NCI-H345 treated with DMSO at 0.1 percent for 48 hours (cell line): ENCODE data around the gene ELAVL2.

ENCODE experiments used
- DNase-seq: peaks from one replicate; lab custom pipeline; 2025; ENCODE audit not compliant: unreplicated experiment; lab: John Stamatoyannopoulos, UW

ELAVL2 gene

GRCh38 chr9:23821375-23822181, 4.5 kb downstream of the ELAVL2 start:
- DNase-seq: peak; percentile 35

GRCh38 chr9:23820451-23821374, 5.3 kb downstream of the ELAVL2 start:
- no peak for DNase-seq

DNA sequence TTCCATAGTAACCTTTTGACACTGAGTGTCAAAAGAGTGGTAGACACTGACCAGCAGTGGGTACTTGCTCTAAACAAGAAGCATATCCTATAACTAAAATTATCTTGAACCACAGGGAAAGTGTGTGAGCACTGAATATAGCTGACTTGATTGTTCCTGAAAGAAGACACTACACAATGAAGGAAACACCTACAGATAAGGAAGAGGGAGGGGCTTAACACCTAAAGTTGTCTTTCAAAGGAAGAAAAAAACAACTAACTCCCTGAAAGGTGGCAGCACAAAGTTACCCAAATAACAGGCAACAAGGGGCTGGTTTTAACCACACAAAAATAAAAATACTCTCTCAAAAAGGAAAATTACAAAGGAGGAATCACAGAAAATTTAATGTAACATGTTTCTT, 6.6 kb downstream of the ELAVL2 start:
- DNase-seq: no peak

- no peak for DNase-seq
Observed at GRCh38 chr9:23814243-23814642, 11.8 kb downstream of the ELAVL2 start.

GRCh38 chr9:23812673-23813072, 13.4 kb downstream of the ELAVL2 start:
- DNase-seq: no peak

DNA sequence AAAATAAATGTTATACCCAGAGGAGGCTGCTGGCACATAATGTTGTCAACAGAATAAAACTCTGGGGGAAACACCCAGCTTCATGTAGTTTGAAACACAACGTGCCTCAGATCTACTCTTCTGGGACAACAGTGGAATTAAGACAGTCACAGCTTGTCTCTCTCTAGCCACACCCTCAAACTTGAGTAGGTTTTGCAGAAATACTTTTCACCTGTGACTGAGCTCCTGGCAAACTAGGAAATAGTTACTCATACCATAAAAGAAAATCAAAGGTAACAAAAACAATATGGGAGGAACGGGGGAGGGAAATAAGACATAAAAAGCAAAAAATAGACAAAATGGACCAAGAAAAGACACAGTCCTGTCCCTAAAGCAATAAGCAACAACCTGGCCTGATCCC, 14.4 kb downstream of the ELAVL2 start:
- no peak for DNase-seq

GRCh38 chr9:23803216-23803615, 22.8 kb downstream of the ELAVL2 start:
- DNase-seq: no peak

- no peak for DNase-seq
Observed at GRCh38 chr9:23801523-23801922, 24.5 kb downstream of the ELAVL2 start.

- DNase-seq: no peak
Observed at GRCh38 chr9:23799521-23799920, 26.5 kb downstream of the ELAVL2 start.

- no peak for DNase-seq
Observed at GRCh38 chr9:23798325-23798724, 27.7 kb downstream of the ELAVL2 start.

- DNase-seq: no peak
Observed at GRCh38 chr9:23796209-23796608, 29.8 kb downstream of the ELAVL2 start.

GRCh38 chr9:23790351-23791260, 35.4 kb downstream of the ELAVL2 start:
- DNase-seq: no peak

DNA sequence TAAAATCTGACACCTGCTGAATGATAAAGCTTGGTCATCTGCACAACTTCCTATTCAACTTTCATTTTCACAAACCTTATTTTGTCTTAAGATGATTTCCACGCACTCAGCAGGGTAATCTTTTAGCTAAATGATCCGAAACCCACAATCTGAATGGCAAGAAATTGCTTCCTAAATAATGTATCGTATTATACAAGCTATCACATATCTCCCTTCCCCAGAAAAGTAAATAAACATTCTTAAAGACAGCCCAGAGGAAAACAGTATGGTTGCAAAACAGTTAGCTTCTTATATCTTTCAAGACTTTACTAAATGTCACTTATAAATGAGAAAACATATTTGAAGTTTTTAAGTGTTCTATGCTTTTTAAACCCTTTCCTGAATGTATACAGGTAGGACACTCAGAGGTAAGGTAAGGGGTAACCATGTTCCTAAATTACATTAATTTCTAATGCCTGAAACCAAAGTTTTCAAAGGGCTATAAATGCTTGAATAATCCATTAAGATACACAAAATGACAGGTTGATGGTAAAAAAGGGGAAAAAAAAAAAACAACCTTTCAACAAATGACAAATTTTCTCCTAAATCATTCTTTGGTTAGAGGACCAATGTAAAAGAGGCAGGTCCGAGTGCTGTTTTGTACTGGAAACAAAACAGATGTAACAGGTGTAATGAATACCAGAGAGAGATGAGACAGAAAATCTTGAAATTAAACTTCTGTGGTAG, 36.3 kb downstream of the ELAVL2 start:
- DNase-seq: no peak

- no peak for DNase-seq
Observed at GRCh38 chr9:23784962-23785361, 41.1 kb downstream of the ELAVL2 start.

DNA sequence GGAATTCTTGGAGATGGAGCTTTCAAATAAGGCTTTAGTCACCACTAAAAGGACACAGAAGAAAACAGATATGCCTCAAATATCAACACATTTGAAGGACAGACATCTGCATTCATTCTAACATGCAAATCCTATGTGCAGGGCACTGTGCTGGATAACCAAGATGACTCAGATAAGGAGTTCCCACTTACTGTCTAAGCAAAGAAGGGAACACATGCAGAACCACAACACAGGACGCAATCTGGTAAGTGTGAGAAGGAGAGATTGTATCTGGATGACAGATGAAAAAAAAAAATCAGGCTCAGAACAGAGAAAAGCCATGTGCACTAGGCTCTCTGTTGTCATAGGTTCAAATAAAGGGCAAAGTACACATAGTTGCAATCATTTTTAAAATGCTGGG, 42.5 kb downstream of the ELAVL2 start:
- no peak for DNase-seq

- no peak for DNase-seq
Observed at GRCh38 chr9:23779220-23779619, 46.8 kb downstream of the ELAVL2 start.

DNA sequence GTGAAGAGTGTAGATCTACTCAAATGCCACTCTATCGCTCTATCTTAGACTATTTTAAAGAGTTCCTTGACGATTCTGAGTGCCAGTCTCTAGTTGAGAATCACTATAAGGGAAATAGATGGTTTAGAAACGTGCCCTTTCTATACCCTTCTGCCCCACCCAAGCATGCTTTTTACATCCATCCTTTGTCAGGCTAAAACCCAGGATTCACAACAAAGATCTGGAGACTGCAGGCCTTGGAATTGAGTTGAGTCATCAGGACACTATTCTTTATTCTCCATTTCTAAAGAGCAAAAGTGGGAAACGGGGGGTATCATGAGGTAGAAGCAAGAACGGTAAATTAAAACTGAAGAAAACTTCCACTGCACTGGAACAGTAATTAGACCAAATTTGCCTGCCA, 48.7 kb downstream of the ELAVL2 start:
- no peak for DNase-seq

DNA sequence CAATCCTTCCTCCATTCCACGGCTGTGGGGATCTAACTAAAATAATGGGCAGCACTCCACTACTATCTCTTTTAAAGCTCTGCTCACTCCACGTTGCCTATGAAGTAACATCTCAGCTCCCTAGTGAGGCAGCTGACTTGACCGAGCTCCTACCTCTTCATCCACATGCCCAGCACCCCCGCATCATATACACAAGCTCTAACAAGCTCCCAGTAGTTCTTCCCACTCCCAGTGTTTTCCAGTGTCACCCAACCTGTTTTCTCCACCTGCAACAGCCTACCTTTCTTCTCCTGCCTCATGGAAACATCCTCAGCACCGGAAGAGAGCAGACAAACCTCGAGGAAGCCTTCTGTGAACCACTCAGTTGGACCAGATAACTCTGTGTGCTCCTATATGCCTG, 50.5 kb downstream of the ELAVL2 start:
- DNase-seq: no peak

GRCh38 chr9:23774266-23774665, 51.8 kb downstream of the ELAVL2 start:
- no peak for DNase-seq

DNA sequence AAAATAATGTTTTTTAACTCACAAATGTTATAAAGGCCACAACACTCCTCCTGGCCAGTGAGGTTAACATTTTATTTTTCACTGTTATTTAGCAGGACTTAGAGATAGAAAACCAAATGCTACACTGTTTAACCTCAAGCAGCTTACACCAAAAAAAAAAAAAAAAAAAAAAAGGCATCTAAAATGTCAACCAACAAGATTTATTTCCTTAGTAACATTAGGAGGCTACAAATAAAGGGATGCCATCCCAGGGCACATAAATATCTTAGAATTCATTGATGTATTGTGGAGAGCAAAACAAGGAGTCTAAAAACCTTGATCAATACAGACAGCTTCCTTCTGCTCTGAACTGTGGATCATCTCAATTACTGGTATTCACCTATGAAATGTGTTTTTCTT, 53.7 kb downstream of the ELAVL2 start:
- DNase-seq: no peak
